Inflammatory macrophage treated with lipopolysaccharide for 1 hour (primary cell): ENCODE data around the gene BTNL9.
"Not testable (repeated sequence)": the region's sequence is repeated elsewhere in the genome, so short reads cannot be mapped to it uniquely, and the experiment has no call there.

ENCODE experiments used
- DNase-seq, 2 donors: peaks; one replicate each; pipeline ENCODE4 v3.0.0-alpha.2; 2020 to 2022

BTNL9 gene

DNA sequence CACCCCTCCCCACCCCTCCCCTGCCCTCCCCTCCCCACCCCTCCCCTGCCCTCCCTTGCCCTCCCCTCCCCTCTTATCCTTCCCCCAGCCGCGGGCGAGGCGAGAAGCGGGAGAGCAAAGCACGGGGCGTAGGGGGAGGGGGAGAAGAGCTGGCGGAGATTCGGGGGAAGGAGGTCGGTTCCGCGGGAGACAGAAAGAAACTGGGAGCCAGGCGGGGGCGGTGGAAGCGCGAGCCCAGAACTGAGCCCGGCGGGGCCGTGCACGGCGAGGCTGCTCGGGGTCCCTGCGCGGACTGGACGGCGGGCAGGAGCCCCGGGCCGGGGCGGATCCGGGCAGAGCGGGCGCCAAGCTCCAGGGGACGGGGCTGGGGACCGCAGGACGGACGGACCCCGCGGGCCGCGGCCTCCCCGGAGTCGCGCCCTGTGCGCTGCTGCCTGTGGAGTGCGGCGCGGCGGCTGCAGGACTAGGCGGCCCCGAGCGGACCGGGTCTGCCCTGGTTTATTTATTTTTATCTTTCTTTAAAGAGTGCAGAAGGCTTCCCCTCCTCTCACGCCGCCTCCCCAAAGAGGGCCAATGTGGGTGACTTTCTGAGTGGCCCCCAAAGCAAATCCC lies 61.1 kb downstream of the BTNL9 start:
- not testable (repeated sequence) for DNase-seq

DNA sequence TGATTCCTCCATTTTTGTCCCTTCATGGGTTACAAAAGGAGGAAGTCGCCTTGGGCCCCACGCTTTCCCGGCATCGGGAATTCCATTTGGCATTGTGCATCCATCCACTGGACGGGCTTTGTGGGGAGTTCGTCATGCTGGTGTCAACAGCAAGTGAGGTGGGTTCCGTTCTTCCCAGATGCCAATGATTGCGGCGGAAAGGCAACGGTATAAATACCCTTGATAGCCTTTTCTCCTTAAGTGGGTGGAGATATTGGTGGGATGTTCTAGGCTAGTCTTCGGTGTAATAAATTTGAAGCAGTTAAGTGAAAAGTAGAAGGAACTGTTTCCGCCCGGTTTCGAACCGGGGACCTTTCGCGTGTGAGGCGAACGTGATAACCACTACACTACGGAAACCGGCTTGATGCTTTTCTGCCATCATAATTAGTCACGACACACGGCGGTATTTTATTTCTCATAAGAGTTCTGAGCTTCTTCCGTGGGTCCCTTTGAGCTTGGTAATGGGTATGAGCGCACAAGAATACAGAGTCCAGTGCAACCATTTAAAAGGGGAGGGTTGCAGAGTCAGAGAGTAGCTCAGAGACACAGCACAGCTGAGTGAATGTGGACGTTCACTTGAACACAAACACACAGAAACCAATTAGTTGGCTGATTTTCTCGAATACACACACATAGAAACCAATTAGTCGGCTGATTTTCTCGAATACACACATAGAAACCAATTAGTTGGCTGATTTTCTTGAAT lies 62.0 kb downstream of the BTNL9 start:
- DNase-seq, result not testable (repeated sequence)

- DNase-seq, result not testable (repeated sequence)
These were observed 64.1 kb downstream of the BTNL9 start for GRCh38 chr5:181104259-181104568.

DNA sequence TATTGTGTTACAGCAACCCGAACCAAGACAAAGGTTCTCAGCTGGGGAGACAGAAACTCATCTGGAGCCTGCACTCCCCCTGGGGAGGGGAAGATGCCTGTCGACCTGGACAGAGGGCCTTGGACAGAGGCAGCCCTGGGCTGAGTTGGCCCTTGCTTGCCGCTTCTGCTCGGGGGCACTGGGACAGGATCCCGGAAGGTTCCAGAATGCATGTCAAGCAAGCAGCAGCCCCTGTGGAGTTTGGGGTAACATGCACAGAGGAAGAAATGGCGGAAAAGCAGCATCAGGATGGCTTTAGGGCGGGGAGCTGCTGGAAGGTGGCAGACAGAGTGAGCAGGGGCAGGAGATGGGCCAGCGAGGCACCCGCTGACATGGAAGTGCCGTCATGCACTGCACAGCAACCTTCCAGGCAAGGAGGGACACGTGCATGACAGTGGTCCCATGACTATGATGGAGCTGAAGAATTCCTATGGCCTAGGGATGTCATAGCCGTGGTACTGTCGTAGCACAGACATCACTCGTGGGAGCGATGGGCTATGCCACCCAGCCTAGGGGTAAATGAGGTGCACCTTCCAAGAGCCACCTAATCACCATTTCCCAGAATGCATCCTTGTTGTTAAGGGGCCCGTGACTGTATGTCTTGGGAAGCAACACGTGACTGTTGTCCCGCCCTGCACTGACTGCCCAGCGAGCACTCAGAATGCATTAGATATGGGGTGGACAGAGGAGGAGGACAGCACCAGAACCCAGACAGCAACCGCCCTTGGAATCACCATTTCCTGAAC lies 64.7 kb downstream of the BTNL9 start:
- DNase-seq, result not testable (repeated sequence)

DNA sequence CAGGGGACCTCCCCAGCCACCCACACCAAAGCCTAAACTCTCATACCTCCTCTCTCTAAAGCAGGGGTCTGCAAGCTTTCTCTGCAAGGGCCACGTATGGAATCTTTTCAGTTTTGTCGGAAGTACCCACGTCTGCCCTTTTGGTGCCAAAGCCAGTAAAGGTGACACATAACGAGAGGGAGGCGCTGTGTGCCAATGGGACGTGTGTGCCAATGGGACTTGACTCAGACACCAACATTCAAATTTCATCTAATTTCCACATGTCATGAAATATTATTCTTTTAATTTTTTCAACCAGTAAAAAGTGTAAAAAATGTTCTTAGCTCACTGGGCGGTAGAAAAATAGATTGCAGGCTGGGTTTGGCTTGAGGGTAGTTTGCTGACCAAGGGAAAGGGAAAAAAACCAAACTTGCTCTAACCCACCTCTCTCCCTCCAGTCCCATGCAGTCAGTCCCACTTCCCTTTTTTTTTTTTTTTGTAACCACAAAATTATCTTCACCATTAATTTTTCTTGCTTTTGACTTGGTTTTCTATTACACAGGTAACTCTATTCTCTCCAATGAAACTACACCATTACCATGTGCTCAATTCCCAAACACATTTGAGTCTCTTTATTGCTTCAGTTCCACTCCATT lies 65.4 kb downstream of the BTNL9 start:
- DNase-seq, result no peak

- DNase-seq, result no peak
These were observed 67.6 kb downstream of the BTNL9 start for GRCh38 chr5:181107699-181108098.

GRCh38 chr5:181108578-181109165 lies 68.6 kb downstream of the BTNL9 start:
- DNase-seq, result no peak

GRCh38 chr5:181109489-181110013 lies 69.5 kb downstream of the BTNL9 start:
- DNase-seq, result no peak

GRCh38 chr5:181111010-181111409 lies 70.9 kb downstream of the BTNL9 start:
- no peak for DNase-seq
